ENCODE data around the gene TPGS1. TPM values are rescaled to one million over a fixed set of nuclear protein-coding genes. Genes with fewer than 3 reads are reported as not detected.

TPGS1 gene
- total RNA-seq, 4 donors from 2014 or later, result 29.5 to 64.7 (median 35.6) TPM

DNA sequence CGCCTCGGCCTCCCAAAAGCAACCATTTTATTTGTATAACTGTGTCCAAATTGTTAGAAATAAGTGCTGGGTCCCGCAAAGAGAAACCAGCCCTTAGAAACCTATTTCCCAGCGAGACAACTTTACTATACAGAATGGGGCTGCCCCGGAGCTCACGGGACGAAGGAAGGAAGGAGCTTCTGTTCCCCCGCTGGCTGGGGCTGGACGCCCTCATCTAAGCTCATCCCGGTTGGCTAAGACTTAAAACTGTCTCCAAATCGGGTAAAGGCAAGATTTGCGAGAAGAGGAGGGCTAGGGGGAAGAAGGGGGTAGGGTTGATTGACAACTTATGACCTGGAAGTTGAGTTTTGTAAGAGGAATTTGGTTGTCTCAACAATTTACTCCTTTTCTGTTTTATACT is 52.8 kb downstream of the TPGS1 start:
- Histone ChIP-seq H3K9me3 (no peaks in the 10 kb centered on the region), H3K36me3 (no peaks in the 10 kb centered on the region), H3K27ac (no peak overlapping the region), H3K4me1 (peaks cover 0 to 6% of the 10 kb centered on the region in 2 donors), H3K4me3 (no peak overlapping the region), H3K27me3 (peaks cover 0 to 4% (median 3%) of the 10 kb centered on the region in 3 donors)
- TF ChIP-seq, protein P1, sequence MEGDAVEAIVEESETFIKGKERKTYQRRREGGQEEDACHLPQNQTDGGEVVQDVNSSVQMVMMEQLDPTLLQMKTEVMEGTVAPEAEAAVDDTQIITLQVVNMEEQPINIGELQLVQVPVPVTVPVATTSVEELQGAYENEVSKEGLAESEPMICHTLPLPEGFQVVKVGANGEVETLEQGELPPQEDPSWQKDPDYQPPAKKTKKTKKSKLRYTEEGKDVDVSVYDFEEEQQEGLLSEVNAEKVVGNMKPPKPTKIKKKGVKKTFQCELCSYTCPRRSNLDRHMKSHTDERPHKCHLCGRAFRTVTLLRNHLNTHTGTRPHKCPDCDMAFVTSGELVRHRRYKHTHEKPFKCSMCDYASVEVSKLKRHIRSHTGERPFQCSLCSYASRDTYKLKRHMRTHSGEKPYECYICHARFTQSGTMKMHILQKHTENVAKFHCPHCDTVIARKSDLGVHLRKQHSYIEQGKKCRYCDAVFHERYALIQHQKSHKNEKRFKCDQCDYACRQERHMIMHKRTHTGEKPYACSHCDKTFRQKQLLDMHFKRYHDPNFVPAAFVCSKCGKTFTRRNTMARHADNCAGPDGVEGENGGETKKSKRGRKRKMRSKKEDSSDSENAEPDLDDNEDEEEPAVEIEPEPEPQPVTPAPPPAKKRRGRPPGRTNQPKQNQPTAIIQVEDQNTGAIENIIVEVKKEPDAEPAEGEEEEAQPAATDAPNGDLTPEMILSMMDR (IDR thresholded peaks at IDR 0.05 in 4 of 5, conservative IDR thresholded peaks at IDR 0.05 in 1 of 5), result no peak
- no peak for TF ChIP-seq POLR2A (IDR thresholded peaks at IDR 0.05)
- intact Hi-C loops (cut with DNase I; ENCODE audit: low total_unique reads) (no loop called here), in situ Hi-C loops (cut with MboI; ENCODE audit: low sequenced_read_pairs in 4 of 4) (no loop called here)
- no peak for ATAC-seq
- no peak for DNase-seq

DNA sequence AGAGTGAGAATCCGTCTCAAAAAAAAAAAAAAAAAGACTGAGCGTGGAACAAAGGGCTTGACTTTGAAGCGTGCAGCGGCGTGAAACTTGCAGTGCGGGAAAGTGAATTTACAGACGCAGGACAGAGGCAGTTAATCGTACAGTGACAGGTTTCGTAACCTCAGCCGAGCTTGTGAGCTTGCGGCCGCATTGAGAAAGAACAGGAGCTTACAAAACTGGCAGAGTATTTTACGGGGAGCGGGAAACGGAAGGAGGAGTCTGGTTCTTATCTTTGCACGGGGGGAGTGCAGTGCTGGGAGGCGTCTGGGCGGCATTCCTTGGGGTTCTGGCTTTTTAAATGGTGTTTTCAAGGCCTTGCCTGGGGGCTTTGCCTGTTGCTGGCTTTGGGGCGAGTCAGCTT is 59.1 kb downstream of the TPGS1 start:
- Histone ChIP-seq H3K27ac (no peak overlapping the region), H3K36me3 (no peaks in the 10 kb centered on the region), H3K4me1 (peaks cover 5 to 6% of the 10 kb centered on the region in 2 donors), H3K9me3 (no peaks in the 10 kb centered on the region), H3K4me3 (no peak overlapping the region), H3K27me3 (peaks cover 4 to 7% (median 5%) of the 10 kb centered on the region in 3 donors)
- TF ChIP-seq POLR2A (IDR thresholded peaks at IDR 0.05), result no peak
- TF ChIP-seq, protein P1 (IDR thresholded peaks at IDR 0.05 in 4 of 5, conservative IDR thresholded peaks at IDR 0.05 in 1 of 5), result no peak
- intact Hi-C loops (cut with DNase I; ENCODE audit: low total_unique reads), result no loop called here
- ATAC-seq (no peak), DNase-seq (no peak)
- in situ Hi-C loops (cut with MboI; ENCODE audit: low sequenced_read_pairs in 4 of 4), result no loop called here

DNA sequence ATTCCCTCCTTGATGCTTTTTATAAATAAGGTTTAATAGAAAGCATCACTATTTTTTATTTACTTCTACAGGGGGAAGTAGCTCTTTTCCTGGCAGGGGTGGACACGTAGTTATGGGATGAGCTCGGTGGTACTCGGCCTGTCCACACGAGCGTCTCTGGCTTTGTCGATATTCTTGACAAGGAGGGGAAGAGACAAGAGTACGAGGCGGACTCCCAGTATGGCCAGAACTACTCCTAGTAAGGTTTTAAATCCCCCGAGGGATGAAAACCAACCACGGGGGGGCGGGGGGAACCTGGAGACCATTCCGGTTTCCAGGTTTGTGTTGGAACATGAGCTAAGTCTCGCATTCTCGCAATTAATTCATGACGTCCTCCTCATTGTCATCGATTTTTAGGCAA is 59.5 kb downstream of the TPGS1 start:
- Histone ChIP-seq H3K4me3 (no peak overlapping the region), H3K9me3 (no peaks in the 10 kb centered on the region), H3K4me1 (peaks cover 10% of the 10 kb centered on the region in 2 donors), H3K27ac (no peak overlapping the region), H3K27me3 (peaks cover 4 to 8% (median 5%) of the 10 kb centered on the region in 3 donors), H3K36me3 (no peaks in the 10 kb centered on the region)
- in situ Hi-C loops (cut with MboI; ENCODE audit: low sequenced_read_pairs in 4 of 4), result no loop called here
- DNase-seq (no peak), ATAC-seq (no peak)
- no peak for TF ChIP-seq POLR2A (IDR thresholded peaks at IDR 0.05)
- TF ChIP-seq, protein P1 (IDR thresholded peaks at IDR 0.05 in 4 of 5, conservative IDR thresholded peaks at IDR 0.05 in 1 of 5), result no peak
- intact Hi-C loops (cut with DNase I; ENCODE audit: low total_unique reads), result no loop called here

DNA sequence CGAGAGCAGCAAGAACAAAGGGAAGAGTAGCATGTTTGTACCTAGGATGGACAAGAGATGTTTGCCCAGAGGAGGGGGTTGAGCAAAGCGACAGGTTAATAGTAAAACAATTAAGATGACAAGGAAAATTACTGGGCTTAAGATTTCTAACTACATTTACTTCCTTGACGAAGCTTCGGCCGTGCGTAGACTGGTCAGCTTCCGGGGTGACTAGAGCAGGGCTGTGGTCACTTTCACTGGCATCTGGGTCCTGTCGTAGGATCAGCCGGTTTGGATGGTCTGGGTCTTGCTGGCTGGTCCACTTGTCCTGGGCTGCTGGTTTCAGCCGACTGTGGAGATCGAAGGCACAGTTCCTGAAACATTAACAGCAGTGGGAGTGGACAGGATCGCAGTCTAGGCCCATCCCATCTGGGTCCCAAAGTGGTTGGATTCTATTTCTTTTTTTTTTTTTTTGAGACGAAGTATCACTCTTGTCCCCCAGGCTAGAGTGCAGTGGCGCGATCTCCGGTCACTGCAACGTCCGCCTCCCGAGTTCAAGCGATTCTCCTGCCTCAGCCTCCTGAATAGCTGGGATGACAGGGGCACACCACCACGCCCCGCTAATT is 60.1 kb downstream of the TPGS1 start:
- in situ Hi-C loops (cut with MboI; ENCODE audit: low sequenced_read_pairs in 4 of 4), result no loop called here

More for the DNA sequence above, 60.1 kb downstream of the TPGS1 start:
- H3K9me3 ChIP-seq, result no peaks in the 10 kb centered on the region
- H3K36me3 ChIP-seq, result no peaks in the 10 kb centered on the region
- no peak overlapping the region for H3K27ac ChIP-seq
- peaks cover 4 to 8% (median 5%) of the 10 kb centered on the region in 3 donors for H3K27me3 ChIP-seq
- intact Hi-C loops (cut with DNase I; ENCODE audit: low total_unique reads), result no loop called here
- no peak for DNase-seq
- ATAC-seq, result no peak
- TF ChIP-seq, protein P1 (IDR thresholded peaks at IDR 0.05 in 4 of 5, conservative IDR thresholded peaks at IDR 0.05 in 1 of 5), result no peak
- no peak for TF ChIP-seq POLR2A (IDR thresholded peaks at IDR 0.05)
- peaks cover 10 to 11% of the 10 kb centered on the region in 2 donors for H3K4me1 ChIP-seq
- no peak overlapping the region for H3K4me3 ChIP-seq

Other genes with a start within 250 kb of the TPGS1 start
- gene PLPP2, start 216.1 kb upstream of the TPGS1 start, total RNA-seq, result 1 to 10 TPM in 1 of 4 donors, under 1 TPM in 2, not detected in 1; 0.64 to 1.2 (median 0.92) TPM
- gene MIER2, start 162.7 kb upstream of the TPGS1 start, total RNA-seq, result 10 to 100 TPM; 10.6 to 21.0 (median 16.5) TPM
- under 1 TPM; 0.15 to 0.78 (median 0.38) TPM for gene C2CD4C, start 98.3 kb upstream of the TPGS1 start, total RNA-seq
- gene SHC2, start 46.5 kb upstream of the TPGS1 start, total RNA-seq, result 1 to 10 TPM; 2.1 to 6.2 (median 4.5) TPM
- gene MADCAM1, start 11.0 kb upstream of the TPGS1 start, total RNA-seq, result under 1 TPM in 1 of 4 donors, not detected in 3; 0.18 TPM
- 100 to 1,000 TPM in 3 of 4 donors, 10 to 100 TPM in 1; 99.0 to 174 (median 138) TPM for gene CDC34, start 24.3 kb downstream of the TPGS1 start, total RNA-seq
- under 1 TPM in 1 of 4 donors, not detected in 3; 0.49 TPM for gene GZMM, start 36.6 kb downstream of the TPGS1 start, total RNA-seq
- gene BSG, start 65.1 kb downstream of the TPGS1 start, total RNA-seq, result 100 to 1,000 TPM; 305 to 380 (median 364) TPM
- under 1 TPM in 1 of 4 donors, not detected in 3; 0.10 TPM for gene HCN2, start 82.4 kb downstream of the TPGS1 start, total RNA-seq
- gene POLRMT, start 126.0 kb downstream of the TPGS1 start, total RNA-seq, result 10 to 100 TPM; 43.9 to 83.4 (median 73.8) TPM
- gene FGF22, start 132.4 kb downstream of the TPGS1 start, total RNA-seq, result not detected
- gene RNF126, start 155.7 kb downstream of the TPGS1 start, total RNA-seq, result 100 to 1,000 TPM in 3 of 4 donors, 10 to 100 TPM in 1; 72.3 to 148 (median 129) TPM
- gene FSTL3, start 168.9 kb downstream of the TPGS1 start, total RNA-seq, result 10 to 100 TPM in 3 of 4 donors, 1 to 10 TPM in 1; 7.5 to 20.1 (median 15.9) TPM
- gene PRSS57, start 188.0 kb downstream of the TPGS1 start, total RNA-seq, result not detected
- gene PALM, start 201.4 kb downstream of the TPGS1 start, total RNA-seq, result 10 to 100 TPM in 1 of 4 donors, 1 to 10 TPM in 3; 4.4 to 10.2 (median 7.2) TPM
- gene MISP, start 243.6 kb downstream of the TPGS1 start, total RNA-seq, result 1 to 10 TPM in 1 of 4 donors, not detected in 3; 1.2 TPM

All from gastrocnemius medialis (tissue), 4 donors.